MM.1S (cell line): ENCODE measurements around the gene ST3GAL4.

Source experiments
- DNase-seq: peaks from one replicate; pipeline ENCODE4 v3.0.0-alpha.2; 2015
- H2AFZ ChIP-seq: fragments of 300-600 bp; sonication (generic); 2 replicates; pipeline ENCODE4 v1.6.0; 2016; ENCODE audit warnings: antibody characterized with exemption, low read length
- H3F3A ChIP-seq: fragments of 300-600 bp; sonication (generic); 2 replicates; pipeline ENCODE4 v1.6.1; 2016; ENCODE audit warnings: mild to moderate bottlenecking, antibody characterized with exemption, low read length, moderate library complexity, mixed read lengths; ENCODE audit not compliant: insufficient read depth
- H3K27ac ChIP-seq: fragments of 300-600 bp; sonication (generic); 2 replicates; pipeline ENCODE4 v1.5.1; 2016; ENCODE audit warnings: mild to moderate bottlenecking, low read length
- H3K27me3 ChIP-seq: fragments of 300-600 bp; sonication (generic); replicated peaks from 2 replicates; pipeline ENCODE4 v1.6.0; 2016; ENCODE audit warnings: low read length; ENCODE audit not compliant: insufficient read depth
- H3K36me3 ChIP-seq: fragments of 300-600 bp; sonication (generic); replicated peaks from 2 replicates; pipeline ENCODE4 v1.6.1; 2016; ENCODE audit warnings: mild to moderate bottlenecking, low read length, mixed read lengths; ENCODE audit not compliant: insufficient read depth
- H3K4me1 ChIP-seq: fragments of 300-600 bp; sonication (generic); 2 replicates; pipeline ENCODE4 v1.6.1; 2016; ENCODE audit warnings: low read length, mixed read lengths
- H3K4me2 ChIP-seq: fragments of 300-600 bp; sonication (generic); 2 replicates; pipeline ENCODE4 v1.6.0; 2016; ENCODE audit warnings: low read depth, low read length
- H3K4me3 ChIP-seq: fragments of 300-600 bp; sonication (generic); 2 replicates; pipeline ENCODE4 v1.5.1; 2016; ENCODE audit warnings: low read length, mixed read lengths
- H3K79me2 ChIP-seq: fragments of 300-600 bp; sonication (generic); 2 replicates; pipeline ENCODE4 v1.6.1; 2016; ENCODE audit warnings: mixed run types, low read length, mixed read lengths
- H3K9ac ChIP-seq: fragments of 300-600 bp; sonication (generic); 2 replicates; pipeline ENCODE4 v1.6.1; 2016; ENCODE audit warnings: low read length, mixed read lengths
- H3K9me2 ChIP-seq: fragments of 300-600 bp; sonication (generic); replicated peaks from 2 replicates; pipeline ENCODE4 v1.6.1; 2016; ENCODE audit warnings: mild to moderate bottlenecking, low read length, mixed read lengths; ENCODE audit not compliant: insufficient read depth
- H3K9me3 ChIP-seq: fragments of 300-600 bp; sonication (generic); replicated peaks from 2 replicates; pipeline ENCODE4 v1.6.1; 2016; ENCODE audit warnings: mild to moderate bottlenecking, low read length, mixed read lengths; ENCODE audit not compliant: insufficient read depth
- H4K20me1 ChIP-seq: fragments of 300-600 bp; sonication (generic); 2 replicates; pipeline ENCODE4 v1.6.1; 2016; ENCODE audit warnings: mild to moderate bottlenecking, low read length, moderate library complexity, mixed read lengths; ENCODE audit not compliant: insufficient read depth
- CTCF ChIP-seq: fragments of 300-600 bp; sonication (generic); IDR thresholded peaks from 2 replicates; pipeline ENCODE4 v1.5.1; 2016; ENCODE audit warnings: antibody characterized with exemption, low read length, mixed read lengths
- EZH2 ChIP-seq: fragments of 300-600 bp; sonication (generic); optimal IDR thresholded peaks from 2 replicates; pipeline ENCODE3; 2017; ENCODE audit warnings: low read depth, mild to moderate bottlenecking, antibody characterized with exemption, low read length, mixed read lengths
- EZH2phosphoT487 ChIP-seq: fragments of 300-600 bp; sonication (generic); IDR thresholded peaks from 2 replicates; pipeline ENCODE4 v1.6.1; 2018; ENCODE audit warnings: antibody characterized with exemption, low read length

Gene ST3GAL4

GRCh38 chr11:126355324-126355925 lies at the start of gene ST3GAL4:
ST3GAL4 (plus strand) TSS chr11:126355686; CDS start chr11:126406156, 50,470 bp downstream.
- DNase-seq: peak; percentile 51
- H3K4me2 ChIP-seq: peak within 1 kb of the TSS; percentile 93
- no peaks in the 10 kb centered on the region for H3K9me2 ChIP-seq
- H3K27ac ChIP-seq: no peak within 1 kb of the TSS
- no peaks in the 10 kb centered on the region for H4K20me1 ChIP-seq
- no peak for TF ChIP-seq CTCF
- TF ChIP-seq EZH2phosphoT487: no peak
- TF ChIP-seq EZH2: no peak
- H3K4me1 ChIP-seq: peaks cover 4% of the 10 kb centered on the region; the same call in 1 of the 2 replicates
- H3K4me3 ChIP-seq: peak within 1 kb of the TSS; percentile 77
- no peaks in the 10 kb centered on the region for H3K36me3 ChIP-seq
- peak within 1 kb of the TSS; percentile 66 for H3K9ac ChIP-seq
- H3F3A ChIP-seq: no peaks in the 10 kb centered on the region
- H3K79me2 ChIP-seq: no peaks in the 10 kb centered on the region
- H3K27me3 ChIP-seq: no peaks in the 10 kb centered on the region
- H3K9me3 ChIP-seq: no peaks in the 10 kb centered on the region
- H2AFZ ChIP-seq: peak within 1 kb of the TSS; percentile 70

- Histone ChIP-seq H3K4me3 (no peak overlapping the region; the same call in 1 of the 2 replicates), H3K4me2 (peak overlapping the region; percentile 29; the same call in 1 of the 2 replicates), H3K27ac (peak overlapping the region; percentile 87), H3K9me3 (no peaks in the 10 kb centered on the region), H2AFZ (no peak overlapping the region), H3K36me3 (0 out of 2 replicates have a peak, but pooled peaks cover 3% of the 10 kb centered on the region), H3K4me1 (peaks cover 33% of the 10 kb centered on the region), H4K20me1 (no peaks in the 10 kb centered on the region), H3K27me3 (no peaks in the 10 kb centered on the region), H3F3A (peaks cover 50% of the 10 kb centered on the region), H3K9me2 (no peaks in the 10 kb centered on the region), H3K9ac (peak overlapping the region; percentile 34; the same call in 1 of the 2 replicates), H3K79me2 (peaks cover 57% of the 10 kb centered on the region)
- peak; percentile 97 for DNase-seq
- no peak for TF ChIP-seq EZH2phosphoT487
- TF ChIP-seq EZH2: no peak
- no peak for TF ChIP-seq CTCF
These were observed 49.8 kb upstream of the ST3GAL4 start for GRCh38 chr11:126305699-126306098.

GRCh38 chr11:126307706-126308105 lies 47.8 kb upstream of the ST3GAL4 start:
- Histone ChIP-seq H3K9ac (no peak overlapping the region), H3K79me2 (peaks cover 63% of the 10 kb centered on the region), H3K4me2 (0 out of 2 replicates have a peak overlapping the region, but pooled peaks have one; percentile 8), H3K36me3 (0 out of 2 replicates have a peak, but pooled peaks cover 3% of the 10 kb centered on the region), H3K9me3 (no peaks in the 10 kb centered on the region), H3K4me1 (peaks cover 50% of the 10 kb centered on the region), H3K4me3 (no peak overlapping the region), H3F3A (peaks cover 69% of the 10 kb centered on the region), H2AFZ (no peak overlapping the region), H4K20me1 (no peaks in the 10 kb centered on the region), H3K27me3 (no peaks in the 10 kb centered on the region), H3K27ac (peak overlapping the region; percentile 11; the same call in 1 of the 2 replicates), H3K9me2 (no peaks in the 10 kb centered on the region)
- DNase-seq: peak; percentile 42
- TF ChIP-seq EZH2phosphoT487 (no peak), CTCF (peak; percentile 29; the same call in 1 of the 2 replicates)
